ENCODE measurements around the gene OR6B2.

- TF ChIP-seq CTCF (IDR thresholded peaks at IDR 0.05; ENCODE audit: low read depth, low read length), result no peak
- TF ChIP-seq EZH2phosphoT487 (IDR thresholded peaks at IDR 0.05; ENCODE audit: low read depth), result no peak
Observed at GRCh38 chr2:240000671-240001070, 29.6 kb downstream of the OR6B2 start.

All from OCI-LY3 (cell line).